D341Med (cell line): ENCODE measurements around the gene EXOC3L4.

Experiments
- DNase-seq: peaks from one replicate; pipeline ENCODE4 v3.0.0; 2012; ENCODE audit warnings: low spot score

The EXOC3L4 gene

DNA sequence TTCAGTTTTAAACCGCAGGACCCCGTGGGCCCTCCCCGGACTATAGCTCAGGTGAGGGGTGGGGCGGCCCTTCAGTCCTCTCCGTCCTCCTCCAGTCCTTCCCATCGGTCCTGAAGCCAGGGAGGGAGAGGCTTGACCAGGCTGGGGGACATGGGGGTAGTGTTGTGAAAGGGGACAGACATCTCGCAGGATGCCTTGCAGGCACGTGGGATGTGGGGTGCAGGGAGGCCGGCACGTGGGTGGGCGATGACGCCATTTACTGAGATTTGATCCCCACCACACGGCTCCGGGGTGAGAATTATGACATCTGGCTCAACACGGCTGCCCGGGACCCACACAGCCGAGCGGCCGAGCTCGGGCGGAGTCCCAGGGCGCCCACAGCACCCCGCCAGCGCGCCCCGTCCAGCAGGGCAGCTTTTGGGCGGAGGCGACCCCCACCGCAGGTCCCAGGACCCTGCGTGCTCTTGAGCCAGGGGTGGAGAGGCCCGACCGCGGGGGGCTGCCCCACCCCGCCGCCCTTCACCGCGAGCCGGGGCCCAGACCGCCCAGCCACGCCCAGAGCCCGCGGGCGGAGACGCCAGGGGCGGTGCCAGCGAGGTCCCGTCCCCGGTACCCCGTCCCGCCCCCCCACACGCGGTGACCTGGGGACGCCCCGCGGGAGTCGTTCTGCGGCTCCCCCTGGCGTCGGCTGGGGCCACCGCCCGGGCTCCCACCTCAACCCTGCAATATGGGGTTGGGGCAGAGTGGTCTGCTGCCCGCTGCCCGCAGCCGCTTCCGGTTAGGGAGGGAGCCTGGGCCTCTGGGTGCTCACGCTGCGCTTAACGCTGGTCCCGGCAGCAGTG lies 3.3 kb upstream of the EXOC3L4 start:
- peak; percentile 91 for DNase-seq

DNA sequence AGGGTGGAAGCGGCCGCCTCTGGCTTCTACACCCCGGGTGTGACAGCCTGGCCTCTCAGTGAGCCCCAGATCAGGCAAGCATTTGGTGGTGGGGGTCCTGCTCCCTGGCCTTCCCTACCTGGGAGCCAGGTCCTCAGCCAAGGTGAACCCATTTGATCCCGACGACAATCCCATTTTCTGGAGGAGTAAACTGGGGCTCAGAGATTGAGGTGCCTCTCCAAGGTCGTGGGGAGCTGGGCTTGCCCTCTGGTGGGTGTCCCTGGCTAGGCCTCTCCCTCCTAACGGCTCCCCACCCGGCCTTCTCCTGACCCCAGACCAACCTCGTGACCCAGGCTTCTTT lies 2.7 kb upstream of the EXOC3L4 start:
- DNase-seq, result no peak

DNA sequence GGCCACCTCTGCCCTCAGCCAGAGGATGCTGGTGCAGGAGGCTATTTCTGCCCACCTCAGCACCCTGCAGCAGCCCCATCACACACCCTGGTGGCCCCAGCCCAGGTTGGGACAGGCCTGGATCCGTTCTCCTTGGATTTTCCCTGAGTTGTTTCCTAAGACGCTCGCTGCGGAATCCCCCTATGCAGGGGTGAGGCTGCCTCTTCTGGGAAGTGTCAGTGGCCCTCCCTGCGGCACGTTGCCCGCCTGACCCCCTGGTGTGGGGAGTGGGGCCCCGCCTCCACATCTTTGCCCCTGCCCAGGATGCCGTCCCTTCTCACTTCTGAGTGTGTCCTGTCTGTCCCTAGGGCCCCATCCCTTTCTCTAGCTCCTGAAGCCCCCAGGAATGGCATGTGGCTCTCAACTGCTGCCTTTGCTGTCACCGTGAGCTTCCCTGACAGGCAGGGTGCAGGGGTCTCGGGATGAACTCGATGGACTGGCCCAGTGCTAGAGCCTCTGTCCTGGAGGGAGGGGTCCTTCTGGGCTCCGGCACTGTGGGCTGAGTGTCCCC lies 594 bp upstream of the EXOC3L4 start:
- DNase-seq, result no peak

DNA sequence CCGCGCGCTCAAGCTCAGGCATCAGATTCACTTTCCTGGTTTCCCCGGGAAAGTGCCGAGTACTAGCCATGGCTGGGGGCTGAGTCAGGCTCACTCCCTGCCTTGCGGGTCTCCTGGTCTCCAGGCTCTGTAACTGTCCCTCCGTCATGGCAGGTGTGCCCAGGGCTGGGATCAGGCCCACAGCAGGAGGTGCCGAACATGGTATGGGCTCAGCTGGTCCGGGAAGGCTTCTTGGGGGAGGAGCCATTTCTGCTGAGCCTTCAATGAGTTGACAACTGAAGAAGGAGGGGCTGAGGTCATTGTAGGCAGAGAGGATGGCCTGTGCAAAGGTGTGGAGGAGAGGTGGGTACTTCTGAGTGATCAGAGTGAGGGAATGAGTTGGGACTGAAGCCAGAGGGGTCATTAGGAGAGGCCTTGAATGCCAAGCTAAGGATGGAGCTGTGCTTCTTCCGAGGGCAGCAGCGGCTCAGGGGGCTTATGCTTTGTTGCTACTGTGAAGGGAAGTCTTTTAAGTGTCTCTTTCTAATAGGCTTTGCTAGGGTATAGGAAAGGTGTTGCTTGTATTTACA lies 769 bp downstream of the EXOC3L4 start:
- DNase-seq, result no peak

DNA sequence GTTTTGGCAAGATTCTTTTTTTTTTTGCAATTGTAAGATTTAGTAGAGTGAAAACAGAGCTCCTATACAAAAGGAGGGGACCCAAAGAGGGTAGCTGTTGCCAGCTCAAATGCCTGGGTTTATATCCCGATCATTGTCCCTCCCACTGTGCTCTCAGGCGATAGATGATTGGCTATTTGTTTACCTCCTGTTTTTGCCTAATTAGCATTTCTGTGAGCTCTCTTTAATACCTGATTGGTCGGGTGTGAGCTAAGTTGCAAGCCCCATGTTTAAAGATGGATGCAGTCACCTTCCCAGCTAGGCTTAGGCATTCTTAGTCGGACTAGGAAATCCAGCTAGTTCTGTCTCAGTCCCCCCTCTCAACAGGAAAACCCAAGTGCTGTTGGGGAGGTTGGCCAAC lies 1.9 kb downstream of the EXOC3L4 start:
- DNase-seq, result no peak

- no peak for DNase-seq
These were observed 2.9 kb downstream of the EXOC3L4 start for GRCh38 chr14:103097244-103097993.

- DNase-seq, result no peak
These were observed 3.8 kb downstream of the EXOC3L4 start for GRCh38 chr14:103097994-103098957.

- no peak for DNase-seq
These were observed 4.7 kb downstream of the EXOC3L4 start for GRCh38 chr14:103099081-103099732.

GRCh38 chr14:103099733-103100280 lies 5.3 kb downstream of the EXOC3L4 start:
- DNase-seq, result no peak

DNA sequence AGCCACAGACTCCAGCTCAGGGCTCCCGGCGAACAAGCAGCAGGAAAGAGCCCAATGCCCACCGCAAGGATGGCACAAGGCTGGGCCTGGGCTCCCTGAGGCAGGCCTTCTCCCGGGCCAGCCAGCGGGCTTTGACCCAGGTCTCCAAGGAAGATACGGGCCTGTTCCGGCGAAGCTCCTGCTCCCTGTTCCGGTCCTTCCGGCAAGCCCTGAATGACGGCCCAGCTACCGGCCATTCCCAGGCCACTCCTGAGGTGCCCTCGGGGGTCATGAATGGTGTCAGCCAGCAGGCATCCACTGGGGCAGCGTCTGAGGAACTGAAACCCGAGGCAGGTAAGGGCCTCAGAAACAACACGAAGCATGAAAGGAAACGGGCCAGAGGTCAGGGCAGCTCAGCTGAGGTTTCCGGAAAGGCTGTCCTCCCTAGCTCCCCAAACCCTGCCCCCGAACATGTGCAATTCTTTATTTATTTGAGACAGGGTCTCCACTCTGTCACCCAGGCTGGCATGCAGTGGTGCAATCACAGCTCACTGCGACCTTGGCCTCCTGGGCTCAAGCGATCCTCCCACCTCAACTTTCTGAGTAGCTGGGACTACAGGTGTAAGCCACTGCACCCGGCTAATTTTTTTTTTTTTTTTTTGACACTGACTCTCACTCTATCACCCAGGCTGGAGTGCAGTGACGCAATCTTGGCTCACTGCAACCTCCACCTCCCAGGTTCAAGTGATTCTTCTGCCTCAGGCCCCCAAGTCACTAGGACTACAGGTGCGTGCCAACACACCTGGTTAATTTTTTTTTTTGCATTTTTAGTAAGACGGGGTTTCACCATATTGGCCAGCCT lies 6.0 kb downstream of the EXOC3L4 start:
- DNase-seq, result no peak

DNA sequence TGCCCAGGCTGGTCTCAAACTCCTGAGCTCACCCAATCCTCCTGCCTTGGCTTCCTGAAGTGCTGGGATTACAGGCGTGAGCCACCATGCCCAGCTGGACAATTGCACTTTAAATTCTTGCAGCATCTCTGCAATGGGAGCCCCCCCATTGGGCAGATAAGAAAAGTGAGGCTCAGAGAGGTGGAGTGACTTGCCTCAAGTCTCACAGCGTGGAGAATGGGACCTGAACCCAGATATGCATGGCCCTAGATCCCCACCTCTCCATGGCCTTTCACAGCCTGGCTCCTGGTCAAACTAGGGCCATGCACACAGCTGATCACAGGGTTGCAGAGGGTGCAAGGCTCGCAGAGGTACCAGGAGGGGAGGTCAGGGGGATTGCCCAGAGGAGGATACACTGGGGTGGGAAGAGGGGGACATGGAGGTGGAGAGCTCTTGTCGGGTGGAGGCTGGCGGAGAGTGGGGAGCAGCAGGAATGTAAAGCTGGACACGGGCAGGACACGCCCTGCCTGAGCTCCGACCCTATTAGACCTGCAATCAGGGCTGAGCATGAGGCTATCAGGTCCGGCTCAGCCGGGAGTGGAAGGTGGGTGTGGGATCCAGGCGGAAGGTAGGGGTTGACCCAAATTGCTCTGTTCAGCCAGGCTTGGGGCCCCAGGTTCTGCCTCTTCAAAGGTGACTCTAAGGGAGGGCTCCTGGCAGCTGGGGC lies 6.9 kb downstream of the EXOC3L4 start:
- no peak for DNase-seq

- no peak for DNase-seq
These were observed 7.6 kb downstream of the EXOC3L4 start for GRCh38 chr14:103101963-103102688.

DNA sequence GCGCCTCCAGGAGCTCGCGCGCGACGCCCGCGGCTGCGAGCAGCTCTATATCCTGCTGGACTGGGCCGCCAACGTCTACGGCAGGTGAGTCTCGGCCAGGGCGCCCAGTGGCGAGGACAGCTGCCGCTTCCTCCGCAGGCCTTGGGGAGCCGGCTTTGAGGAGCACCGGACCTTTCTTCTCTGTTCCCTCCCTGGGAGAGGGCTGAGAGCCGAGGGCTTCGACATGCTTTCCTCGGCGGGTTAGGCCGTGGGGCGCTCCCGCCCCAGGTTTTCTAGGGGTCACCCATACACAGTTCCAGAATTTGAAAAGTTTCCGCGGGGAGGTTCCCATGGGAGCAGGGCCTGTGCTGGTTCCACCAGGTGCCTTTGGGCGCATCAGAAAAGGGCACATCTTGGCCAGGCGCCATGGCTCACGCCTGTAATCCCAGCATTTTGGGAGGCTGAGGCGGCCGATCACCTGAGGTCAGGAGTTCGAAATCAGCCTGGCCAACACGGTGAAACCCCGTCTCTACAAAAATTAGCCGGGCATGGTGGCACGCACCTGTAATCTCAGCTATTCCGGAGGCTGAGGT lies 8.2 kb downstream of the EXOC3L4 start:
- DNase-seq, result no peak

DNA sequence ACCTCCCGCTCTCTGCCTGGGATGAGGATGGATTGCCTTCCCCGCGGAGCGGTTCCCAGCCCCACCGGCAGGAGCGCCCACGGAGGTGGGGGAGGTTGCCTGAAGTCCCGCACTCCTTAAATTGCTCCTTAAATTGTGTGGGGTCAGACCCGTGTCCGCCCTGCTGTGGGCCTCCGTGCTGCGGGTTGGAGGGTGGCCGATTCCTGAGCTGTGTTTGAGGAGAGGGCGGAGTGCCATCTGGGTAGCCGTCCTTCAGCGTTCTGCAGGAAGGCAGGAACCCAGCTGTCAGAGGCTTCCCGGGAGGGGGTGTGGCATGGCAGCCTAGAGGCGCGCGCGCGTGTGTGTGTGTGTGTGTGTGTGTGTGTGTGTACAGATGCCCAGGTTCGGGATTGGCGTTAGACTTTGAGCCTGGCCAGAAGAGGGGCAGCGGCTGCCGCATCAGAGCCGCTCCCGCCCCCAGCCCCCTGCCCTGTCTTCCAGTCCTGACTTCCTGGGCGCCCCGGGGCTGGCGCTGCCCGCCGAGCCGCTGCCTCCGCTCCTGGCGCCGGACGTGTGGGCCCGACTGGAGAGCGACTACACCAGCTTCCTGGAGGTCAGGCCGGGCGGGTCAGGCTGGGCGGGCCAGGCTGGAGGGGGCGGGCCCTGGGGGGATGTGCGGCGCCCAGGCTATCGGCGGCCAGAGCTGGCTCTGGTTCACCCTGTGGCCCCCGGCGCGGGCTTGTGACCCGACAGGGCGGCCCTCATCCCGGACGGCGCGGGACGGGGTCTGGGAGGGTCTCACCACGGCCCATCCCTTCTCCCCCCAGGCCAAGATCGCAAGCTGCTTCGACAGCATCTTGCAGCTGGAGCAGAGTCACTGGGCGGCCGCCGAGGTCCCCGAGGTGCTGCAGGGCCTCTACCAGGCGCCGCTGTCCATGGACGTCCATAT lies 9.2 kb downstream of the EXOC3L4 start:
- DNase-seq, result peak; percentile 80

DNA sequence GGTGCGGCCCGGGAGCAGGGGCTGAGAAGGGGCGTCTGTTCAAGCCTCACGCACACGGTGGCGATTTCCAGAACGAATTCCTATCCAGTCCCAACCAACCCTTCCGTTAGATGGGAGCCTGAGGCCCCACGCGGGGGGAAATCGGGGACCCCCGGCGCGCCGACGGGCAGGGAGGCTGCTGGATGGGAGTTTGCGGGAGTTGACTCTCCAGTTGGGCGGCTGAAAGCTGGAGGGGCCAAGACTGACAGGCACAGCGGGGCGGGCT lies 9.8 kb downstream of the EXOC3L4 start:
- DNase-seq, result no peak

DNA sequence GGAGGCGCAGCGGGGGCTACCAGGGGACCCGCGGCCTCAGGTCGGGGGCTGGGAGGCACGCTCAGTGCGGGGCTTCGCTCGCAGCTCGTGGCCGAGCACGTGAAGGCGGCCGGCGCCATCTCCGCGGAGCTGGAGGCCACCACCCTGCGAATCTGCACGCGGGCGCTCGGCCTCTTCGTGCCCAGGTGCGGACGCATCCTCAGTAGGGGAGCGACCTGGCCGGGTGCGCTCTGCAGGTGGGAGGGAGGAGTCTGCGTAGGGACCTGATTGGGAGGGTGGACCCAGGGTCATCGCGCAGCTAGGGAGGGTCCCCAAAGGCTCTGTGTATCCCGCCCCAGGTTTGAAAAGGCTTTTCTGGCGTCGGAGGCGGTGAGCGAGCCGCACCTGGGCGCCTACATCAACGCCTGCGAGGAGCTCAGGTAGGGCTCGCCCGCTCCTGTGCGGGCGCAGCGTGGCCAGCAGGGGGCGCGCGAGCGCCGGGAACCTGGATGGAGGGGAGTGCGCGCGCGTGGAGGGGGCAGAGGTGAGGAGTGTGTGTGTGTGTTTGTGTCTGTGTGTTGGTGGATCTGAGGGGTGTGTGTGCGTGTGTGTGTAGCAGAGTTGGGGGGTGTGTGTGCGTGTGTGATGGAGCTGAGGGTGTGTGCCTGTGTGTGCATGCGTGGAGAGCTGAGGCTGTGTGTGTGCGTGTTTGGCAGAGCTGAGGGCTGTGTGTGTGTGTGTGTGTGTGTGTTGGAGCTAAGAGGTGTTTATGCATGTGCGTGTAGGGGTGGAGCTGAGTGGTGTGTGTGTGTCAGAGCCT lies 10.3 kb downstream of the EXOC3L4 start:
- peak; percentile 91 for DNase-seq
